ENCODE data around the gene ACACA. TPM values are rescaled to one million over a fixed set of nuclear protein-coding genes. Genes with fewer than 3 reads are reported as not detected.

Gene ACACA
- total RNA-seq, 4 donors from 2014 or later, result 40.5 to 64.1 (median 51.8) TPM

GRCh38 chr17:37083456-37083855, 323.2 kb downstream of the ACACA start:
- H3K27me3 ChIP-seq, result no peaks in the 10 kb centered on the region
- H3K27ac ChIP-seq, result no peak overlapping the region
- peaks cover 3 to 40% of the 10 kb centered on the region in 2 donors for H3K36me3 ChIP-seq
- H3K9me3 ChIP-seq, result no peaks in the 10 kb centered on the region
- no peak for TF ChIP-seq POLR2A (IDR thresholded peaks at IDR 0.05)
- TF ChIP-seq EP300 (IDR thresholded peaks at IDR 0.05), result no peak
- no peak overlapping the region for H3K4me3 ChIP-seq
- ATAC-seq, result no peak
- 63 to 76% methylated on average over 3 of the region's 6 CpGs for WGBS, 2 donors (ENCODE audit: low coverage in 1 of 2)
- H3K4me1 ChIP-seq, result no peaks in the 10 kb centered on the region

GRCh38 chr17:37082985-37083384, 323.7 kb downstream of the ACACA start:
- H3K27me3 ChIP-seq, result no peaks in the 10 kb centered on the region
- H3K36me3 ChIP-seq, result peaks cover 3 to 35% of the 10 kb centered on the region in 2 donors
- no peak overlapping the region for H3K27ac ChIP-seq
- no peaks in the 10 kb centered on the region for H3K4me1 ChIP-seq
- no peak for ATAC-seq
- no peak for TF ChIP-seq EP300 (IDR thresholded peaks at IDR 0.05)
- TF ChIP-seq POLR2A (IDR thresholded peaks at IDR 0.05), result no peak
- TF ChIP-seq POLR2AphosphoS5 (IDR thresholded peaks at IDR 0.05), result no peak
- no peak for TF ChIP-seq CTCF (IDR thresholded peaks at IDR 0.05)
- WGBS, 2 donors (ENCODE audit: low coverage in 1 of 2), result 83 to 90% methylated on average over 1 to 2 of the region's 4 CpGs
- H3K4me3 ChIP-seq, result no peak overlapping the region
- H3K9me3 ChIP-seq, result no peaks in the 10 kb centered on the region

- H3K36me3 ChIP-seq, result peaks cover 3 to 30% of the 10 kb centered on the region in 2 donors
- H3K9me3 ChIP-seq, result no peaks in the 10 kb centered on the region
- no peak overlapping the region for H3K27ac ChIP-seq
- no peak overlapping the region for H3K4me3 ChIP-seq
- WGBS, 2 donors (ENCODE audit: low coverage in 1 of 2), result 85 to 86% methylated on average over 5 of the region's 8 CpGs
- H3K4me1 ChIP-seq, result no peaks in the 10 kb centered on the region
- TF ChIP-seq POLR2A (IDR thresholded peaks at IDR 0.05) (no peak), EP300 (IDR thresholded peaks at IDR 0.05) (no peak), CTCF (IDR thresholded peaks at IDR 0.05) (no peak), POLR2AphosphoS5 (IDR thresholded peaks at IDR 0.05) (no peak)
- no peak for ATAC-seq
- no peaks in the 10 kb centered on the region for H3K27me3 ChIP-seq
Measured at GRCh38 chr17:37082311-37082860, 324.2 kb downstream of the ACACA start.

- Histone ChIP-seq H3K9me3 (no peaks in the 10 kb centered on the region), H3K4me1 (no peaks in the 10 kb centered on the region), H3K4me3 (no peak overlapping the region), H3K27me3 (no peaks in the 10 kb centered on the region), H3K36me3 (peaks cover 0 to 19% of the 10 kb centered on the region in 2 donors), H3K27ac (no peak overlapping the region)
- ATAC-seq, result no peak
- TF ChIP-seq POLR2A (IDR thresholded peaks at IDR 0.05), result no peak
- no peak for TF ChIP-seq EP300 (IDR thresholded peaks at IDR 0.05)
- no peak for TF ChIP-seq POLR2AphosphoS5 (IDR thresholded peaks at IDR 0.05)
- TF ChIP-seq CTCF (IDR thresholded peaks at IDR 0.05), result no peak
- 33 to 65% methylated on average over 1 to 4 of the region's 5 CpGs for WGBS, 2 donors (ENCODE audit: low coverage in 1 of 2)
Measured at GRCh38 chr17:37081287-37081686, 325.3 kb downstream of the ACACA start.

- WGBS, 2 donors (ENCODE audit: low coverage in 1 of 2), result 100% methylated on average over 1 of the region's 1 CpG; no CpG with 5 or more reads in 1 of the 2 donors
- no peak for TF ChIP-seq POLR2A (IDR thresholded peaks at IDR 0.05)
- TF ChIP-seq POLR2AphosphoS5 (IDR thresholded peaks at IDR 0.05), result no peak
- TF ChIP-seq CTCF (IDR thresholded peaks at IDR 0.05), result no peak
- TF ChIP-seq EP300 (IDR thresholded peaks at IDR 0.05), result no peak
- Histone ChIP-seq H3K4me3 (no peak overlapping the region), H3K27ac (no peak overlapping the region), H3K4me1 (no peaks in the 10 kb centered on the region), H3K36me3 (peaks cover 0 to 4% of the 10 kb centered on the region in 2 donors), H3K9me3 (no peaks in the 10 kb centered on the region), H3K27me3 (no peaks in the 10 kb centered on the region)
- no peak for ATAC-seq
Measured at GRCh38 chr17:37079735-37080134, 326.9 kb downstream of the ACACA start.
